Measurements from ENCODE around the gene NLGN4X. TPM values are rescaled to one million over a fixed set of nuclear protein-coding genes. Genes with fewer than 3 reads are reported as not detected.

NLGN4X gene
- polyA plus RNA-seq, 1 of the 3 experiments (the other 2 are of a cell fraction): 0.05 TPM

- ChIA-PET CTCF (no interaction called here), POLR2A (no interaction called here)
- 49% methylated on average over 5 of the region's 5 CpGs for WGBS (ENCODE audit: low lambda C conversion rate)
- Histone ChIP-seq H2AFZ (ENCODE audit: low read depth) (no peak overlapping the region), H3K9ac (no peak overlapping the region), H3K27ac (ENCODE audit: low read depth in 2 of 2, low read length in 1 of 2) (no peak overlapping the region), H3K27me3 (ENCODE audit: insufficient read depth) (no peaks in the 10 kb centered on the region), H3F3A (replicated peaks; ENCODE audit: insufficient read depth) (no peaks in the 10 kb centered on the region), H4K20me1 (ENCODE audit: insufficient read depth) (no peaks in the 10 kb centered on the region), H3K4me2 (no peak overlapping the region), H3K4me3 (ENCODE audit: low read depth in 2 of 2, low read length in 1 of 2) (no peak overlapping the region), H3K4me1 (ENCODE audit: control insufficient read depth in 1 of 2, insufficient read depth in 2 of 2, low read depth in 1 of 2, low read length in 1 of 2) (no peaks in the 10 kb centered on the region; a peak in 1 of 4 replicates), H3K36me3 (replicated peaks in 1 of 2; ENCODE audit: control insufficient read depth in 1 of 2, insufficient read depth in 2 of 2, low read length in 1 of 2) (no peaks in the 10 kb centered on the region), H3K9me2 (no peaks in the 10 kb centered on the region), H3K79me2 (ENCODE audit: insufficient read depth) (no peaks in the 10 kb centered on the region), H3K9me3 (no peaks in the 10 kb centered on the region; the same call in 1 of the 2 replicates)
- TF ChIP-seq FOSL2 (IDR thresholded peaks at IDR 0.05; ENCODE audit: borderline replicate concordance, low read depth): no peak
- no peak for DNase-seq
Observed at GRCh38 chrX:6132970-6133369, 95.7 kb downstream of the NLGN4X start.

DNA sequence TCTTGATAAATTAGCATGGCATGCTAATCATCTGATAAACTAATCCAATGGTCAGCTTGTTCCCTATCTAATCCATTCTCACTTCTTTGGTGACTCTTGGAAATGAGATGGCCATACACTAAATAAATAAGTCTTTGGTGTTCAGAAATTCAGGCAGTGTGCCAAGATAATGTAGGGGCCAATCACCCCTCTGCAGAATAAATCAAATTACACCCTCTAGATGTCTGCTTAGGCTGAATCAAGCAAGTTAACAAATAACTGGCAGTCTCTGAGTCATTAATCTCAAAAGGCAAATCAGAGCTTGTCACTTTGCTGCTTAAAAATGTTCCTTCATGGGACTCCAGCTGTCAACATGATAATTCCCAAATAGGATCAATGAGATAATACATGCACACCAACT lies 97.4 kb downstream of the NLGN4X start:
- CTCF ChIA-PET: no interaction called here

More for the DNA sequence above, 97.4 kb downstream of the NLGN4X start:
- POLR2A ChIA-PET: no interaction called here
- DNase-seq: no peak
- H4K20me1 ChIP-seq (ENCODE audit: insufficient read depth): no peaks in the 10 kb centered on the region
- H3K27ac ChIP-seq (ENCODE audit: low read depth in 2 of 2, low read length in 1 of 2): no peak overlapping the region
- no peak overlapping the region for H3K4me2 ChIP-seq
- no peaks in the 10 kb centered on the region for H3K79me2 ChIP-seq (ENCODE audit: insufficient read depth)
- H3K27me3 ChIP-seq (ENCODE audit: insufficient read depth): no peaks in the 10 kb centered on the region
- no peaks in the 10 kb centered on the region; the same call in 1 of the 2 replicates for H3K9me3 ChIP-seq
- no peaks in the 10 kb centered on the region for H3K9me2 ChIP-seq
- no peak for TF ChIP-seq REST (IDR thresholded peaks at IDR 0.05; ENCODE audit: low read depth, low read length)
- no peak for TF ChIP-seq YY1 (IDR thresholded peaks at IDR 0.05; ENCODE audit: low read depth)
- no peak for TF ChIP-seq ELF1 (IDR thresholded peaks at IDR 0.05)
- no peak for TF ChIP-seq FOSL2 (IDR thresholded peaks at IDR 0.05; ENCODE audit: borderline replicate concordance, low read depth)
- no peak for TF ChIP-seq TEAD4 (IDR thresholded peaks at IDR 0.05; ENCODE audit: borderline replicate concordance, insufficient read depth)
- no peak for TF ChIP-seq TAF1 (IDR thresholded peaks at IDR 0.05; ENCODE audit: borderline replicate concordance, low read depth, low read length)
- TF ChIP-seq TCF12 (IDR thresholded peaks at IDR 0.05): no peak
- no peak for TF ChIP-seq GATA2 (CRISPR knock-in tag; IDR thresholded peaks at IDR 0.05)
- no peaks in the 10 kb centered on the region; a peak in 1 of 4 replicates for H3K4me1 ChIP-seq (ENCODE audit: control insufficient read depth in 1 of 2, insufficient read depth in 2 of 2, low read depth in 1 of 2, low read length in 1 of 2)
- H3K36me3 ChIP-seq (replicated peaks in 1 of 2; ENCODE audit: control insufficient read depth in 1 of 2, insufficient read depth in 2 of 2, low read length in 1 of 2): no peaks in the 10 kb centered on the region
- H3K9ac ChIP-seq: no peak overlapping the region
- H2AFZ ChIP-seq (ENCODE audit: low read depth): no peak overlapping the region
- no peak overlapping the region for H3K4me3 ChIP-seq (ENCODE audit: low read depth in 2 of 2, low read length in 1 of 2)
- no peaks in the 10 kb centered on the region for H3F3A ChIP-seq (replicated peaks; ENCODE audit: insufficient read depth)

Data from SK-N-SH (cell line).